GM18505 (cell line): ENCODE results near the gene CRABP1.

Source experiments
- ATAC-seq: cut with Tn5 transposase; IDR thresholded peaks from one replicate; pipeline ENCODE4 v1.9.1; 2021; ENCODE audit not compliant: unreplicated experiment
- POLR2A ChIP-seq: IDR thresholded peaks from 4 replicates; pipeline ENCODE4 v1.6.1; 2011; ENCODE audit warnings: borderline replicate concordance; ENCODE audit not compliant: insufficient read depth, insufficient read length; ENCODE audit errors: extremely low read depth

CRABP1 gene

GRCh38 chr15:78340231-78341056 is at the start of gene CRABP1:
Gene CRABP1, plus strand, starts transcription at chr15:78340353. Its CDS starts 76 bp downstream, at chr15:78340429.
- ATAC-seq = no peak
- no peak for TF ChIP-seq POLR2A

DNA sequence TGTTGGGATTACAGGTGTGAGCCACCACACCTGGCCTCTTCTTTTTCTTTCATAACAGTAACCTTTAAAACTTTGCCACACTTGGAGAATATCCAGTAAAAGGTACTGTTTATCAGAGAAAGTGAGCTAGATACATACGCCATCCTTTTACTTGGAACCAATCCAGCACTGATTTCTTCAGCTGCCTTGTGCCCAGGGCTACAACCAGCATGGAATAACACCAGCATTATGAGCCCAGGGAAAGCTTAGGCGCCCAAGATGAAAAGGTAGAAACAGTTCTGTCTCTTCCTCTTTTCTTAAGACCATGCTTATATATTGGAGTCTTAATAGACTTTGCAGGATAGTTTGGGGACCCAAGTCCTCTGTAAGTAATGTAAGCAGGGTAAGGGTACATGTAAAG is 49.1 kb upstream of the CRABP1 start:
- no peak for ATAC-seq
- no peak for TF ChIP-seq POLR2A

GRCh38 chr15:78291698-78292097 is 48.5 kb upstream of the CRABP1 start:
- TF ChIP-seq POLR2A = no peak

GRCh38 chr15:78292219-78292618 is 47.9 kb upstream of the CRABP1 start:
- ATAC-seq = no peak
- no peak for TF ChIP-seq POLR2A

More at GRCh38 chr15:78291698-78292097, 48.5 kb upstream of the CRABP1 start:
- no peak for ATAC-seq

DNA sequence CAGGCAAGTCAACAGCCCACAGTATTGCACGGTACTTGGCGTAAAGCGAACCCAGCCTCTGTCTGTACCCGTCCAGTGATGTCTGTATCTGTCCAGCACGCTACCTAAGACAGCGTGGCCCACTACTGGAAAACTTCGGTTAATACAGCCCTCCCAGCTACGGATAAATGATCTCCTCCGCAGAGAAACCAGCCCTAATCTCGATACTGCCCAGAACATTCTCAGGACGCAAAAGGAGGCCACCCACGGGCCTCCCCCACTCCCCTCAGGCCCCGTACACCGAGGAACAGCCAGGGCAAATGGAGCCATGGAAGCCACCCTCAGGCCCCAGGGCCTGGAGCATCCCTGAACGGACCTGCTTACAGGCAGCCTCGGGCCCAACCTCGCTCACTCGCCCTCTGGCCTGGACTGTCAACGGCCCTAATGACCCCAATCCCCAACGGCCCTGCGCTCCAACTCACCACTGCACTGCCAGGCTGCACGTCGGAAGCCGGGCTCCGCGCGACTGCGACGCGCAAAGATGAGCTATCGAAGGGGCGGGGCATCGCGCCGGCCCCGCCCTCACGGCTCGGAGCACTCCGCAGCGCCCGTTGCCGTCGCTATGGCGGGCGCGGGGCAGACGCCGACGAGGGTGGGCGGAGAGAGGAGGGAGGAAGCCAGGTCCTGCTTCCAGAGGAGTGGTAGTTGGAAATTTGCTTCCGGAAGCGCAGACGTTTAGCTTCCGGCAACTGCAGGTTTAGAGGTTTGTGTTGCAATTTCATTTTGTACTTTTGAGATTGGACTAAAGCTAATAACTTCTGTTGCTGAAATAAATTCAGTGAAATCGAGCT is 40.8 kb upstream of the CRABP1 start, which contains the start of gene SKIC8:
Gene SKIC8 (minus strand): TSS at position 509 of the 830 bp plus-strand sequence. CDS start 3,923 bp downstream, outside the sequence.
- TF ChIP-seq POLR2A = peak; percentile 96
- ATAC-seq = peak; percentile 80

GRCh38 chr15:78301326-78301725 is 38.8 kb upstream of the CRABP1 start:
- ATAC-seq = no peak
- no peak for TF ChIP-seq POLR2A

DNA sequence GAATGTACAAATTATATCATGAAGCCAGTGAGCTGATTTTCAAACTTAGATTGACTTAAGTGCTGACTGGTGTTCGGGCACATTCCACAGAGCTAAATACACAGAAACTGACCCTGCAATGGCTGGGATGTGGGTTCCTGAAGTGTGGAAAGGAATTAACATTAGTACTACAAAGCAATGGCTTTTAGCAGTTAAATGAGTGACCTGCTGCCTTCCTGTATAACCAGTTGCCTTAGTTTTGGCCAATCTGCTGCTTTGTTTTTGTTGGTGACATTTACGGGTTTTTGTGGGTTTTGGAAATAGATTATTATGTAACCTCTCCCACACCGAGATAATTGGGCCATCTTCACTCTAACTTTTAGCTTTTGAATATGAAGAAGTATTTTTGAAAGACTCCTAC is 38.3 kb upstream of the CRABP1 start:
- TF ChIP-seq POLR2A = no peak
- ATAC-seq = no peak

DNA sequence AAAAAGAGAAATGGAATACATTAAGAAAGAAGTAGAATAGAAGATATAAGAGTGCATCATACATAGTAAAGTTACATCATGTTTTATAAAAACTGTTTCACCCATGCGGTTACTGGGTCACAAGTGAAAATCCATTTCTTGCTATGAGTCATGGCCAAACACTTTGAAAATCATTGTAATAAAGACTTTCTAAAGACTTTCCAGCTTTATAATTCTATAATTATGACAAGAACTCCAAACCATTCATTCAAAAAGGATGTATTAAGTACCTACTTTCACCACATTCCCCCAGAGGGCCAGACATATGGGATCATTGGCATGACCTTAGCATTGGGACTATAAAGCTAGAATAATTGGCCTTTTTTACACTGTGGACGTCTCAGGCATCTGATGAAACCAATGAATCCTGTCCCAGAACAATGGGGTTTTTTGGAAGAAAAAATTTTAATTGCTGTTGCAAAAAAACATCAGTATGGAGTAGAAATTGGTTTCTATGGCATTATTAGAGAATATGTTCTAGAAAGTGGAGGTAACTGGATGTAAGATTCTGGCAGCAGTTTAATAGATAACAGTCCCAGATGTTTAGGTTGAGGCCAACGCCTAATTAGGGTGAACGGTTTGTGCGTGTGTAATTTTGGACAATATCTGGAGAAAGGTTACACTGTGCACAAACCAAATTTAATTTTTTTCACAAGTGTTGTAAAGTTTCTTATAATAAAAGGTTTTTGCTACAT is 37.4 kb upstream of the CRABP1 start:
- TF ChIP-seq POLR2A = no peak
- no peak for ATAC-seq

GRCh38 chr15:78304216-78305066 is 35.7 kb upstream of the CRABP1 start:
- ATAC-seq = no peak
- TF ChIP-seq POLR2A = no peak

- no peak for TF ChIP-seq POLR2A
- no peak for ATAC-seq
Observed at GRCh38 chr15:78306176-78306774, 33.9 kb upstream of the CRABP1 start.

DNA sequence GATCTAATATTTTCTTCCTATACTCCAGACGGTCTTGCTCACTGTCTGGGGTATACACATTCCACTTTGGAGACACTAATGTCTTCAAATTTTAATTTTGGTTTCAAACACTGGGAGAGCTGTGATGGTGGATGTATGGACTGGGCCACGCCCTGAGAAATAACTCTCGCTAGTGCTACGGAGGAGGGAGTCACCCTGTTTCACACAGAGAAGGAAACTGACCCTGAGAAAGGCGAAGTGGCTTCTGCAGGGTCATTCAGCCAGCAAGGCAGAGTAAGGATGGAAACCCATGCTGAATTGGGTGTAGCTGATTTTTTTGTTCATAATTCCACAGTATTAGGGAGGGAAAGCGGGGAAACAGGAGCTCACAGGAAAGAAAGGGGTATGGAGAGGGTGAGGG is 32.2 kb upstream of the CRABP1 start:
- no peak for TF ChIP-seq POLR2A
- ATAC-seq = no peak
